OCI-LY3 (cell line): Measurements from ENCODE around the gene COPB2.
"Not testable (repeated sequence)": the region's sequence is repeated elsewhere in the genome, so short reads cannot be mapped to it uniquely, and the experiment has no call there.

ENCODE experiments used
- H2AFZ ChIP-seq: fragments of 200-600, 300-600 bp; shearing (Covaris generic); 2 replicates; pipeline ENCODE4 v1.6.0; 2014; ENCODE audit warnings: antibody characterized with exemption, low read depth, low read length
- H3K27ac ChIP-seq: fragments of 200-600, 300-600 bp; sonication (generic); 2 replicates; pipeline ENCODE4 v1.5.1; 2014; ENCODE audit warnings: mild to moderate bottlenecking, low read length, moderate library complexity, mixed read lengths
- H3K27me3 ChIP-seq: fragments of 200-600, 300-600 bp; sonication (generic); 2 replicates; pipeline ENCODE4 v1.6.1; 2014; ENCODE audit warnings: low read depth, low read length, mixed read lengths
- H3K36me3 ChIP-seq: fragments of 200-600, 300-600 bp; sonication (generic); replicated peaks from 2 replicates; pipeline ENCODE3; 2014; ENCODE audit warnings: low read depth, low read length, mixed read lengths
- H3K4me1 ChIP-seq: fragments of 300-600, 200-600 bp; sonication (generic); 2 replicates; pipeline ENCODE4 v1.6.1; 2014; ENCODE audit warnings: low read length, mixed read lengths
- H3K4me2 ChIP-seq: fragments of 200-600, 300-600 bp; sonication (generic); 2 replicates; pipeline ENCODE4 v1.6.1; 2014; ENCODE audit warnings: low read length, mixed read lengths
- H3K4me3 ChIP-seq: fragments of 300-600, 200-600 bp; sonication (generic); 2 replicates; pipeline ENCODE4 v1.5.1; 2014; ENCODE audit warnings: antibody characterized with exemption, mild to moderate bottlenecking, low read length, moderate library complexity
- H3K79me2 ChIP-seq: fragments of 300-600, 200-600 bp; shearing (Covaris generic); 2 replicates; pipeline ENCODE4 v1.6.1; 2014; ENCODE audit warnings: mild to moderate bottlenecking, low read length, mixed read lengths
- H3K9ac ChIP-seq: fragments of 300-600, 200-600 bp; shearing (Covaris generic); 2 replicates; pipeline ENCODE4 v1.6.0; 2014; ENCODE audit warnings: mild to moderate bottlenecking, low read length, moderate library complexity
- H3K9me3 ChIP-seq: fragments of 200-600, 300-600 bp; shearing (Covaris generic); 2 replicates; pipeline ENCODE4 v1.6.1; 2014; ENCODE audit warnings: low read length, mixed read lengths; ENCODE audit not compliant: insufficient read depth
- H4K20me1 ChIP-seq: fragments of 200-600, 300-600 bp; sonication (generic); 2 replicates; pipeline ENCODE4 v1.6.1; 2016; ENCODE audit warnings: low read length, mixed read lengths; ENCODE audit not compliant: insufficient read depth
- EZH2phosphoT487 ChIP-seq: fragments of 200-600 bp; shearing (Covaris generic); IDR thresholded peaks from 2 replicates; pipeline ENCODE4 v1.6.1; 2018; ENCODE audit warnings: antibody characterized with exemption, mixed run types, low read depth
- TF ChIP-seq, protein P1 (sequence below): fragments of 200-600, 300-600 bp; sonication (generic); IDR thresholded peaks from 2 replicates; pipeline ENCODE4 v1.5.1; 2014; ENCODE audit warnings: antibody characterized with exemption, low read length, low read depth

Gene COPB2

DNA sequence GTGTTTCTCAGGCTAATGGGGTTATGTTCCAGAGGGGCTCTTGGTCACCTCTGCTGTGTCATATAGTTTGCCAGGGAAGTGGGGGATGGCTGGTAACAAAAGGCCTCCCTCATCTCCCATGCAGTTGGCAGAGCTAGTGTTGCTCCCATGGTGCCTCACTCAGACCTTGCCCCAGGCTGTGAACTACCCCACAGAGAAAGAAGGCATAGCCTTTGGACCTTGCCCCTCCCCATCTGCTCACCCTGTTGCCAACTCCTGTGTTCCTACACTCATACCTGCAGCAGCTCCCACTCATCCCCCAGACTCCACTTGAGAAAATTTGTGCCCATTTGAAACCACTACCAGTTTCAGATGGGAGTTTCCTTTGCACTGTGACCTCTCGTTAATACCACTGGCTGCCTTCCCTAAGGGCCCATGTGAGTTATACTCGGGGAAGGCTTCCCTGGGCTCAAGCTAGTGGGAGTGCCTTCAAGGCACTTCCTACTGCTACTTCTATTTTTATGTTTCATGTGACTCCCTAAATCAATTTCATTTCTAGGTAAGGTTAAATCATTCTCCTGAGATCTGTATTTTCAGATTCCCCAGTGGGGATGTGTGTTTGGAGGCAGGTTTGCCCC lies 25.3 kb upstream of the COPB2 start:
- H4K20me1 ChIP-seq: no peaks in the 10 kb centered on the region
- no peak overlapping the region for H3K4me2 ChIP-seq
- H3K4me3 ChIP-seq: no peak overlapping the region
- H2AFZ ChIP-seq: no peak overlapping the region
- H3K9me3 ChIP-seq: peaks cover 10% of the 10 kb centered on the region
- H3K4me1 ChIP-seq: no peaks in the 10 kb centered on the region
- no peak for TF ChIP-seq EZH2phosphoT487
- TF ChIP-seq, protein P1, sequence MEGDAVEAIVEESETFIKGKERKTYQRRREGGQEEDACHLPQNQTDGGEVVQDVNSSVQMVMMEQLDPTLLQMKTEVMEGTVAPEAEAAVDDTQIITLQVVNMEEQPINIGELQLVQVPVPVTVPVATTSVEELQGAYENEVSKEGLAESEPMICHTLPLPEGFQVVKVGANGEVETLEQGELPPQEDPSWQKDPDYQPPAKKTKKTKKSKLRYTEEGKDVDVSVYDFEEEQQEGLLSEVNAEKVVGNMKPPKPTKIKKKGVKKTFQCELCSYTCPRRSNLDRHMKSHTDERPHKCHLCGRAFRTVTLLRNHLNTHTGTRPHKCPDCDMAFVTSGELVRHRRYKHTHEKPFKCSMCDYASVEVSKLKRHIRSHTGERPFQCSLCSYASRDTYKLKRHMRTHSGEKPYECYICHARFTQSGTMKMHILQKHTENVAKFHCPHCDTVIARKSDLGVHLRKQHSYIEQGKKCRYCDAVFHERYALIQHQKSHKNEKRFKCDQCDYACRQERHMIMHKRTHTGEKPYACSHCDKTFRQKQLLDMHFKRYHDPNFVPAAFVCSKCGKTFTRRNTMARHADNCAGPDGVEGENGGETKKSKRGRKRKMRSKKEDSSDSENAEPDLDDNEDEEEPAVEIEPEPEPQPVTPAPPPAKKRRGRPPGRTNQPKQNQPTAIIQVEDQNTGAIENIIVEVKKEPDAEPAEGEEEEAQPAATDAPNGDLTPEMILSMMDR: no peak
- no peak overlapping the region for H3K9ac ChIP-seq
- no peaks in the 10 kb centered on the region for H3K36me3 ChIP-seq
- H3K27ac ChIP-seq: no peak overlapping the region
- H3K27me3 ChIP-seq: no peaks in the 10 kb centered on the region
- H3K79me2 ChIP-seq: no peaks in the 10 kb centered on the region

DNA sequence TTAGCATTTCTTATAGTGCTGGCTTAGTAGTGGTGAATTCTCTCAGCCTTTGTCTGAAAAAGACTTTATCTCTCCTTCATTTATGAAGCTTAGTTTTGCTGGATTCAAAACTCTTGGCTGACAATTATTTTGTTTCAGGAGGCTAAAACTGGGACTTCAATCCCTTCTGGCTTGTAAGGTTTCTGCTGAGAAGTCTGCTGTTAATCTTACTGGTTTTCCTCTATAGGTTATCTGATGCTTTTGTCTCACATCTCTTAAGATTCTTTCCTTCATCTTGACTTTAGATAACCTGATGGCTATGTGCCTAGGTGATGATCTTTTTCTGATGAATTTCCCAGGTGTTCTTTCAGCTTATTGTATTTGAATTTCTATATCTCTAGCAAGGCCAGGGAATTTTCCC lies 23.4 kb upstream of the COPB2 start:
- not testable (repeated sequence) for H3K4me1 ChIP-seq, H3K9me3 ChIP-seq, H3K9ac ChIP-seq, H3K36me3 ChIP-seq, H3K79me2 ChIP-seq, H3K27me3 ChIP-seq, H3K27ac ChIP-seq, H3K4me2 ChIP-seq, H4K20me1 ChIP-seq, H3K4me3 ChIP-seq, H2AFZ ChIP-seq

DNA sequence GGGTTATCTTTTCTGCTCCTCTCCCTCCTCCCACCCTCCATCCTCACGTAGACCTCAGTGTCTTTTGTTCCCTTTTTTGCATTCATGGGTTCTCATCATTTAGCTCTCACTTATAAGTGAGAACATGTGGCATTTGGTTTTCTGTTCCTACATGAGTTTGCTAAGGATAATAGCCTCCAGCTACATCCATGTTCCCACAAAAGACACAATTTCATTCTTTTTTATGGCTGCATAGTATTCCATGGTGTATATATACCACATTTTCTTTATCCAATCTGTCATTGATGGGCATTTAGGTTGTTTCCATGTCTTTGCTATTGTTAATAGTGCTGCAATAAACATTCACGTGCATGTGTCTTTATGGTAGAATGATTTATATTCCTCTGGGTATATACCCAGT lies 11.7 kb upstream of the COPB2 start:
- H4K20me1 ChIP-seq: peaks cover 12% of the 10 kb centered on the region; the same call in 1 of the 2 replicates
- not testable (repeated sequence) for H3K36me3 ChIP-seq, H2AFZ ChIP-seq, H3K4me3 ChIP-seq, H3K9ac ChIP-seq, H3K27ac ChIP-seq, H3K4me2 ChIP-seq, H3K4me1 ChIP-seq, H3K9me3 ChIP-seq, H3K79me2 ChIP-seq, H3K27me3 ChIP-seq

DNA sequence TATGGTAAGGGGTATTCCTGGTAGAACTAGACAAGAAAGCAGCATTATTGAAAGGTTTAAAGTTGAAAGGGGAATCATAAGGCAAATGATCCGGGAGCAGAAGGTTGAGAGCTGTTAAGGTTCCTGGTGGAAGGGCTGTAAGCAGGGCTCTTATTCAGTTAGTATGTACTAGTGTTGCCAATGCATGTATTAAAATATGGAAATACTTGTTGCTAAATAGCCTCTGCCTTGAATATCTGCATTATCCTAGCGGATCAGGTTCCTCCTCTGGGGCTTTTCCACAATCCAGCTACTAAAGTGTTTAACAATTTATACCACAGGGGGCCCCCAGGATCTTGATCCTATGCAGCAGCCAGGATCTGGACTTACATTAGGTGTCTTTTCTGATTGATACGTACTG lies 7.3 kb upstream of the COPB2 start:
- H3K27me3 ChIP-seq: no peaks in the 10 kb centered on the region
- no peaks in the 10 kb centered on the region for H3K79me2 ChIP-seq
- no peak overlapping the region for H3K9ac ChIP-seq
- H3K4me3 ChIP-seq: no peak overlapping the region
- no peak overlapping the region for H3K4me2 ChIP-seq
- H3K27ac ChIP-seq: no peak overlapping the region
- no peak for TF ChIP-seq EZH2phosphoT487
- TF ChIP-seq, protein P1: no peak
- H3K36me3 ChIP-seq: no peaks in the 10 kb centered on the region
- H2AFZ ChIP-seq: no peak overlapping the region
- H3K4me1 ChIP-seq: no peaks in the 10 kb centered on the region
- H3K9me3 ChIP-seq: no peaks in the 10 kb centered on the region
- H4K20me1 ChIP-seq: peaks cover 12% of the 10 kb centered on the region; the same call in 1 of the 2 replicates

DNA sequence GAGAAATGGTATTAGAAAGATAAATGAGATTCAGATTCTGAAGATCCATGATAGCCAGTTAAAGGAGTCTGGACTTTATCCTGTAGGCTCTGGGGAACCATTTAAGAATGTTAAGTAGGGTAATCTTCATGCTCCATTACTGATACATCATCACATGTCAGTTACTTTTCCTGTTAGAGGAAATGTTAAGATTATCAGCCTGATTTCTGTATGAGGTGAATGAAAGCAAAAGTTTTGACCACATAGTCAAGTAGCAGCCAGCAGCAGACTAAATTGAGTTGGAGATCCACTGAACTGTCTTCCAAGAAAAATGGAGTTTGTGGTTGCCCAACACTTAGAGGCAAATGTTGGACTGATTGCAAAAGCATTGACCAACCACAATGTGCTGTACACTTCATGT lies 4.7 kb upstream of the COPB2 start:
- TF ChIP-seq, protein P1: no peak
- TF ChIP-seq EZH2phosphoT487: no peak
- no peak overlapping the region for H2AFZ ChIP-seq
- peaks cover 3% of the 10 kb centered on the region; the same call in 1 of the 2 replicates for H3K4me1 ChIP-seq
- no peak overlapping the region for H3K27ac ChIP-seq
- H3K36me3 ChIP-seq: no peaks in the 10 kb centered on the region
- no peak overlapping the region for H3K9ac ChIP-seq
- H3K4me3 ChIP-seq: no peak overlapping the region
- peaks cover 12% of the 10 kb centered on the region; the same call in 1 of the 2 replicates for H4K20me1 ChIP-seq
- H3K27me3 ChIP-seq: no peaks in the 10 kb centered on the region
- H3K9me3 ChIP-seq: no peaks in the 10 kb centered on the region
- H3K4me2 ChIP-seq: no peak overlapping the region
- peaks cover 22% of the 10 kb centered on the region for H3K79me2 ChIP-seq
